ENCODE measurements around the gene CCR8.

CCR8 gene, protein sequence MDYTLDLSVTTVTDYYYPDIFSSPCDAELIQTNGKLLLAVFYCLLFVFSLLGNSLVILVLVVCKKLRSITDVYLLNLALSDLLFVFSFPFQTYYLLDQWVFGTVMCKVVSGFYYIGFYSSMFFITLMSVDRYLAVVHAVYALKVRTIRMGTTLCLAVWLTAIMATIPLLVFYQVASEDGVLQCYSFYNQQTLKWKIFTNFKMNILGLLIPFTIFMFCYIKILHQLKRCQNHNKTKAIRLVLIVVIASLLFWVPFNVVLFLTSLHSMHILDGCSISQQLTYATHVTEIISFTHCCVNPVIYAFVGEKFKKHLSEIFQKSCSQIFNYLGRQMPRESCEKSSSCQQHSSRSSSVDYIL

DNA sequence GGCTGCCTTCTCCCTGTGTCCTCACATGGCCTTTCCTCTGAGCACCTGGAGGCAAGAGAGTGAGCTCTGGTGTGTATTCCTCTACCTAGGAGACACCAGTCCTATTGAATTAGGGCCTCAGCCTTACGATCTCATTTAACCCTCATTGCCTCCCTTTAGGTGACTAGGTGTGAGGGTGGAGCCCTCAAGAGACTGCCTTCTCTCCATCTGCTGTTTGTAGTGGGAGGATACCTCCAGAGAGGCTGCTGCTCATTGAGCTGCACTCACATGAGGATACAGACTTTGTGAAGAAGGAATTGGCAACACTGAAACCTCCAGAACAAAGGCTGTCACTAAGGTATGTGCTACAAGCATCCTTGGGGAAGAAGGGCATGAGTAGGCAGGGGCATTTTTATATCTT is at the start of gene CCR8:
Gene CCR8, plus strand, starts transcription at position 217 of the 400 bp plus-strand sequence. CDS start 2,623 bp downstream, outside the sequence.
- no peak for DNase-seq (ENCODE audit: low read depth)

DNA sequence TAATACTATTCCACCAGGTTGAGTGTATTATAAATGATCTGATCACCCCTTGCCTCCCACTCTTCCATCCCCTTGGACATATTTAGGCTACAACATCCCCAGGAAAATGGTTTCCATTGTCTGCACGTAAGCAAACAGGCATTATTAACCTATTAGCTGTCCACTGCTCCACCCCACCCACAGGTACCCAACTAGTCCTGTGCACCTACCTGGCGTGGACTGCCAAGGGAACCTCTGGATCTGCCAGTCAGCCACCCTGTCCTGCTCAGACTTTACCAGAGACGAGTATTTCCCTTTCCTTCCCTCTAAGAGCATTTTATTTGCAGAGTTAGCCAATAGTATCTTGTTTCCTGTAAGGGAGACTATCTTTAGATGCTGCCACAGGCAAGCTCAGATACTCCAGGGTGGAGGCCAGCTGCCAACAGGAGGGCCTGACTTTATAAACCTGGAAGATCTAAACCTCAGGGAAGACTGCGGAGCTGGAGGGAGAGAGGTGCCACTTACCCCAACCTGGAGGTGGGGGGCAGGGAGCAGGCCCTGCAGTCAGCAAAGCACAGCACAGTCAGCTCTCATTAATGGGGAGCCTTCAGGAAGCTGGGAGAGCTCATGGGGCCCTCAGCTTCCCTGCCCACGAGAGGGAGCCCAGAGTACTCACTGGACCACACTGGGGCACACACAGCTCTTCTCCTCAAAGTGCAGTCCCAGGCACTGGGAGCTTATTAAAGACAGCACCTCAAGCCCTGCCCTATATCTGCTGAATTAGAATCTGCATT is 49.6 kb upstream of the CCR8 start, which contains the start of gene CX3CR1:
Gene CX3CR1, minus strand, starts transcription at position 292 of the 773 bp plus-strand sequence. CDS start 13,527 bp downstream, outside the sequence.
- no peak for DNase-seq (ENCODE audit: low read depth)

DNA sequence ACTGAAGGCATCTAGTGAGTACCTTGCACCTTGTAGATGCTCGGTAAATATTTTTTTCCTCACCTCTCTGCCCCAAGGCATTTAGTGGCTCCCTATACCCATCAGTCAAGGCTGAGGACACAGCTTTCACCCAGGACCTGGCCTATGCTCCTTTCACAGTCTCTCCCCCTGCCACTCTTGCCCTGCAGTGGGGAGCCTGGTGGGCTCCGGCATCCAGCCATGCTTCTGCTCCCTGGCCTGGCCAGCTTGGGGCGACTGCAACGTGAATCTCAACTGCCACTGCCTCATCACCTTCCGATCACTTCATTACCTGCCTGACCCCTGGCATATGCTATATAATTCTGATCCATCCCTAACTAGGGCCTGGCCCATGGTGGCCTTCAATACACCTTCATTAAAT is 48.9 kb upstream of the CCR8 start:
- no peak for DNase-seq (ENCODE audit: low read depth)

DNA sequence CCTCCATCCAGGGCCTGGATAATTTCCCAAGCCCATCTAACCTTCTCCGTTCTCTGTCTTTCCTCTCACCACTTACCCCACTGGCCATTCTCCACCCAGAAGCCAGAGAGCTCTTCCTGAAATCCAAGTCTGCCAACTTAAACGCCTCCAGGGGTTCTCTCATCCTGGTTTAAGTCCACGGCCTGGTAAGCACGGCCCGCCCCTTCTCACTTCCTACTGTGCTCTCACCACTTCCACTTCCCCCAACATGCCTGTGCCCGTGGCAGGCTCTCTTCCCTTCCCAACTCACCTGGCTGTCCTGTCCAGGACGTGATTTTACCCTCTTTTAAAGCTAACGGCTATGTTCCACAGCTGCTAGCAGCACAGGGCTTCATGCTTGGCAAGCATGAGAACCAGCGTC is 48.0 kb upstream of the CCR8 start:
- DNase-seq (ENCODE audit: low read depth): no peak

DNA sequence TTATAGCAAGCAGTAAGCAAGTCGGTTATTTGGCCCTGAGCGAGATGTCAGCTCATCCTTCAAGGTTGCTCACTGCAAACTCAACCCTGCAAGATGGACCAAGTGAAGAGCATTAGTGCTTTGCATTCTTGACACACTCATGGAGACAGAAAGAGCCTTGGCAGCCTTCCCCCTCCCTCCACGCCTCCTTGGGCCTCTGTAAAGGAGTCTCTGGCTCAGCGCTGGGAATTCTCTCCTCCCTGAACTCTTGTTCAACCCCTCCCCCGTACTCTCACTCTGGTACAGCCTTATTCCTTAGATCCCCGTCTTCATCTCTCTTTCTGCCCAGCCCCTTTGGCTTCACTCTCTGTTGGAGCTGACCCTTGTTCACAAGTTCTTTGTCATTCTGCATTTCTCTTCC is 47.5 kb upstream of the CCR8 start:
- no peak for DNase-seq (ENCODE audit: low read depth)

DNA sequence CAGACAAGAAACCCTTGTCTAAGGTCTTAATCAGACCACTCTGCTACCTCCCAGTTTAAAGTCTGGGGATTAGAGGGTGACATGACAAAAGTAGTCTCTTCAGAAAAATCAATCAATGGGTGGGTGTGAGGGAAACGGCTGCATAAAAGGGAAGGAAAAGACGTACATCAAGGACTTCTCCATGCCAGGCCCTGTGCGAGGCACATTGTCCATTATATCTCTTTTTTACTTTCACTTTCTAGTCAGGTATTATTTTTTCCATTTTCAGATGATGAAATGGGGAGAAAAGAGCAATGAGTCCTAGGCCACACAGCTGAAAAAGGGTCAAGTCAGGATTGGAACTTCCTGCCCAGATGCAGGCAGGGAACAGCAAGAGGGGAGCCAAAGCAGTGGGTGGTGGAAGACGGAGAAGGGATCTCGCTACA is 45.0 kb upstream of the CCR8 start:
- no peak for DNase-seq (ENCODE audit: low read depth)

DNA sequence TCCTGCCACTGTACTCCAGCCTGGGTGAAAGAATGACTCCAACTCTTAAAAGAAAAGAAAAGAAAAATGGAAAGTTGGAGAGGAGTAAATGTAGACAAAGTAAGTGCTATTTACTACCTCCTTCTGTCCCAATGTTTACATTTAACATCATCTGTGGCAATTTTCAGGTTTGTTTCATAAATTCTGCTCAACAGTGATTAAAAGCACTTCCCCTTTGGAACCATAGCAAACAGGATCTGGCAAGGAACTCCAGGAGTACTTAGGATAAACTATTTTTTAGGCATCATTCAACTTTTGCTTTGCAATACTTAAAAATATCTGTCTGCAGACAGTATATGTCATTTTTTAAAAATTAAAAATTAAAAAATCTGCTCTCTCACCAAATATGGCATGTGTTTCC is 44.2 kb upstream of the CCR8 start:
- DNase-seq (ENCODE audit: low read depth): no peak

DNA sequence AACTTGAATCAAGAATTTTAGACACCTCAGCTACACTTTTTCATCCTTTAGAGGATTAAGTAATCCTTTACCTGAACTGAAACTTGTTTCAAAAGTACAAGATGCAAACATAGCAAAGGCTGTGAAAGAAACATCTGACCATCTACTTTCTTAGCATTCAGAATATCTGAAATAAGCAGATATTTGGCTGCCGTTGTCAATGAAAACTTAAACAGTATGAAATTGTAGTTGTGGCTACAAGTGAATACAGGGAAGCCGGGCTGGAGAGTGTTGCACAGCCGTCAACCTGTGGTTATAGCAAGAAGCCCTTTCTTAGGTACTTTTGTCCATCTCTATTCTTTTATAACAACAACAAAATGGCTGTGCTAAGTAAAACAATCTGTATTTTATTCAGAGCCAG is 42.7 kb upstream of the CCR8 start:
- DNase-seq (ENCODE audit: low read depth): no peak

DNA sequence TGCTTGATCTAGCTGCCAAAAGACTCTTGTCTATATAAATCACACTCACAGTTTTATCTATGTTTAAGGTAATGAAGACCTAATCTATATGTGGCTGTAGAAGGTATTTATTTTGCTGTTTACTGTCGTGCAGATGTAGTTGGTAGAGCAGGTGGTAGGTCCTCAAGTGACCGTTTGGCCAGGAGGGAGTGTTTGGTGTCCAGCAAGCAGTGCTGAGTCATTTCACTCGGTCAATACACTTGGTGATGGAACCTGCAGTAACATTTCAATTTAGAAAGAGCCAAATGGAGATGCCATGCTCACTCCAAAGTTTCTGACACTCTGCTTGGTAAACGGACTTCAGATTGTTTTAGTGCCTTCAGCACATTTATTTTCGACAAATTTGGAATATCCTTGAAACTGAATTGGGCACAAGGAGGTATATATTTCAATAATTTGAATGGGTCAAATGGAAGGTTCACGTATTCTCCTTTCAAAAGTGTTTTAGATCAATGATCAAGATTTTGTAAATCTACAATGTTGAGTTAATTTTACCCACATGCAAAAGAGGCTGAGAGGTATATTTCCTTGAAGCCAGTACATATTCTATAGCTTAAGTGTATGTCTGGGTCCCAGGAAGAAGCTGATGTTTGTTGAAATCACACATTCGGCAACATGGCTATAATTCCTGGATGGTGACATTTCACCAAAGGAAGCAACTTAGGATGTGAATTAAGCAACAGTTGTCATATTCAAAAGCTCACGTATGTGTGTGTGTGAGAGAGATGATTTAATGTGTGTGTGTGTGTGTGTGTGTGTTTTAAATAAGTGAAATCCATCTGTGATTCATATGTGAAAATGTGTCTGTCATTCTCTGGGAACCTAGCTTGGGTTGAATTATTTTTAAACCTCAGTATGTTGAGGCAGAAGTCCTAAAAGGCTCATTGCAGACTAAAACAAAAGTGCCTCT is 42.0 kb upstream of the CCR8 start:
- DNase-seq (ENCODE audit: low read depth): no peak

DNA sequence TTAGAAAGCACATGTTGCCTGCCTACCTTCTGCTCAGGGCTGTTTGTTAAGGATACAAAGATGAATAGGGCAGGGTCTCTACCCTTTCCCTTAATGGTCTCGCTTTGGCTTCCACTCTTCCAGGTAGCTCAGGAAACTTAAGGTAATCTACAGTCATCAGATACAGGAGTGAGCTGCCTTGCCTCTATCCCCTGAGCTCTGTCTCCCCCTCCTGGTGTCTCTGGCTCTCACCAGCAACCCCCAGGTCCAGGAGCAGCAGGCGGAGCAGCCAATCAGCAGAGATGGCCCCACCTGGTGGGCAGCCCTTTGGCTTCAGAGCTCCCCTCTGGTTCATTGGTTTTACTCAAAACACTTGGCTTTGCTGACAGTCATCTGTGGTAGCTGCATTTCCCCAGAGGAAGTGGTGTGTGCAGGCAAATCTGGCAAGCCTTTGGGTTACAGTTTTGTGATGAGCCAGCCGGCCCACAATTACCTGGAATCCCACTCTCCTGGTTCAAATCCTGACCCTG is 41.2 kb upstream of the CCR8 start:
- DNase-seq (ENCODE audit: low read depth): peak; percentile 61

DNA sequence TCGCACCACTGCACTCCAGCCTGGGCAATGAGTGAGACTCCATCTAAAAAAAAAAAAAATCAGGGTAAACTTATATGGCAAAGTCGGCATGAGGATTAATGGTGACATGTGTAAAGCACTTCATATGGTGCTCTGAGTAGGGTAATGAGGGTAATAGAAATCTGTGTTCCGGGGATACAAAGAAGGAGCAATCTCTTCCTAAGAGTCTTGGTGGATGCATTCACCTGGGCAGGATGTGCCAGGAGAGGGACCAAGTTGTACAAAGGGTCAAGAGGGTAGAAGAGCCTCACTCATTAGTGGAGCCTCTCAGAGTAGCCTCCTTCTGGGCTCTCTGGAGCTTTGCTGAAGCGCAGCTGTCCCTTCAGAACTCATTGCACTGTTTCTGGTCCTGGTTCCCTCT is 40.4 kb upstream of the CCR8 start:
- DNase-seq (ENCODE audit: low read depth): no peak

DNA sequence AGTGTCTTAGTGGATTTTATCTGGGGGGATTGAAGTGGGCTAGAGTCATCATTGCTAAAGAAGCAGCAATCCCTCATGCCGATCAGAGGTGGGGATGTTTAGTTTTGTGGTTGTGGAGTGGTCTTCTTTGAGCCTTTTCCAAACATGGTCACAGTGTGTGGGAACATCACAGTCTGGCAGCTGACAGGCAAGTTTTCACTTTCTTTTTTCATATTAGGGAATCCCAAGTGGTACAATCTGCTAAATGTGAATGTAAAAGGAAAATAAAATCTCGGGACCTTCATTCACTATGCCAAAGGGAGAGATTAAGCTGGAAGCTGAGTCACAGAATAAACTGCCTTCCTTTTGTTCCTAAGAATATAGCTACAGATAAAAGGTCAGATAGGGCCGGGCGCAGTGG is 39.3 kb upstream of the CCR8 start:
- DNase-seq (ENCODE audit: low read depth): no peak

DNA sequence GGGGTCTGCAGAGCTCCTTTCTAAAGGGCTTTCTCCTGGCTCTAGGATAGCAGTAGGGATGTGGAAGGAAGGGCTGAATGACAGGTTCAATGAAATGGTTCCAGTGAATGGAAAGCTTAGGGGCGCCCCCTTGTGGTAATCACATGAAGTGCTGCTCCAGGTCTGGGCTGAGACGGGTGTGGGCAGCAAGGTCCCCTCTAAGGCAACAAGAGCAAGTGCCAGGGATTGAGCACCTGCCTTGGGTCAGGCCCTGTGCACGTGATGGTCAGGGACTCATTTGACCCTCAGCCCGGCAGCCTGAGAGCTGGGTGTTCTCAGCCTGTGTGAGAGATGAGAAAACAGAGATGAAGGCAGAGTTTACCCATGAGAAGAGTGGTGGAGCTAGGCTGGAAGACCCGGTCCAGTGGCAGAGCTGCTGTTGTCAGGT is 37.6 kb upstream of the CCR8 start:
- peak; percentile 71 for DNase-seq (ENCODE audit: low read depth)

DNA sequence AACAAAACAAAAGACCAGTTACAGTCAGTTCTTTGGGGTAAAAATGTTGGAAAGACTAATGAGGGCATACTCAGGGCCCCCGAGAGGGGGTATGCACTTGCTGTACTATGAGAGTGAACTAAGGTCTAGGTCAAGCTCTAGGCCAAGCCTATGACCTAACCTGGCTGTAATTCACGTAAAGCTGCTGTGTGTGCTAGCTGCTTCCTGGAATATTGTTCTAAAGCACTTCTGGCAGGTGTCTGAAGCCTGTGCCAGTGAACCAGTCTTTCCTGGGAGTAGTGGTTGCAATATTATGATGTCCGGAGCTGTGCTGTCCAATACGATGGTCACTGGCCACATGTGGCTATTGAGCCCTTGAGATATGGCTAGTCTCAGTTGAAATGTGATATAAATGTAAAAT is 36.5 kb upstream of the CCR8 start:
- no peak for DNase-seq (ENCODE audit: low read depth)

DNA sequence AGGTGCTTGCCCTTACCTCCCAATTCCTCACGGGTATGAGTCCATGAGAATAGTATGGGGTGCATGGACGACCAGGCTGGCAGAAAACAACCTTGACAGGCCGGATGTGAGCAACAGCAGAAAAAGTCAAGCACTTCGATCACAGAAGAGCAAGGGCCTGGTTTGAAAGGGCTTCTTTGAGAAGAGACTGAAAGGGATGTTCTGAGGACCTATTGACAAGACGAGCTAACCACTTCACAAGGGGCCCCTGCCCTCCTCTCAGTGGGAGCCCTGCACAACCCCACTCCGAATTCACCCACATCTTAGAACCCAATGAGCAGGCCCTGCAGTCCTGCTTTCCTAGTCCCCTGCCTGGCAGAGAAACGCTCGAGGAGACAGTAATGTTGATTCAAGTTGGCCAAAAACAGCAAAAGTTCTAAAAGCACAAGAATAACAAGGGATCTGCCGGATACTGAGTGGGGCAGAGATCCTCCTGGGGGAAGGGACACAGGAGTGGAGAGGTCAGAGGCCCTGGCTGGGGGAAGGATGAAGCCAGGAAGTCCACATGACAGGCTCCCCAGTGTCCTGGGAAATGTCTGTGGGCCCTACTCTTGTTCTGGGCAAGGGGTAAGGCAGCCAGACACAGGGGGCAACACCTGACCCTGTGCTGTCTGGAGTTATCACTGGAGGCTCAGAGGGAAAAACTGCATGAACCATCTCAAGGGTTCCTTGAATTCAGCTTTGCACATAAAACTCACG is 34.9 kb upstream of the CCR8 start:
- DNase-seq (ENCODE audit: low read depth): no peak

DNA sequence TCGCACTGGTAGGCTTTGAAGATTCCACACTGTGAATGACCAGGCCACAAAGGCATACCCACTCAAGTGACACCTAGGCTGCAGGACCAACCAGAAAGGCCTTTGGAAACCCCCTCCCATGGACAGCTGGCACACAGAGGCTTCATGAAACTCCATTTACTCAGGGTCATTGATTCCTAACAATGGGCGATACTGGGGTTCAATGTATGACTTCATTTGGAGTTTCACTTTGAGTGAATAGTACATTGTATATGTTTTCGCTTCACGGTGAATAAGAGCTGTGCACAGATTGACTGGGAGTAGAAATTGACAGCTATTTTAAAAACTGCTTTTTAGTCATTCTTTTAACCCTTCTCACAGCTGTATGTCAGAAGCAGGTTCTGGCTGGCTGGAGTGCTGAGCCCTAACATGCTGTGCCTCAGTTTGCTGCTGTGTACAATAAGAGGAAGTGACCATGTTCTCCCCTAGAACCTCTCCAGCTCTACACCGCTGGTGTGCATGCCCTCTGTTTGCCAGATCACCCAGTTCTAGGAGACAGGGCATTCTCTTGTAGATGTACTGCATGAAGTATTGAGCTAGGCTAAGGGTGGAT is 34.2 kb upstream of the CCR8 start:
- DNase-seq (ENCODE audit: low read depth): no peak

DNA sequence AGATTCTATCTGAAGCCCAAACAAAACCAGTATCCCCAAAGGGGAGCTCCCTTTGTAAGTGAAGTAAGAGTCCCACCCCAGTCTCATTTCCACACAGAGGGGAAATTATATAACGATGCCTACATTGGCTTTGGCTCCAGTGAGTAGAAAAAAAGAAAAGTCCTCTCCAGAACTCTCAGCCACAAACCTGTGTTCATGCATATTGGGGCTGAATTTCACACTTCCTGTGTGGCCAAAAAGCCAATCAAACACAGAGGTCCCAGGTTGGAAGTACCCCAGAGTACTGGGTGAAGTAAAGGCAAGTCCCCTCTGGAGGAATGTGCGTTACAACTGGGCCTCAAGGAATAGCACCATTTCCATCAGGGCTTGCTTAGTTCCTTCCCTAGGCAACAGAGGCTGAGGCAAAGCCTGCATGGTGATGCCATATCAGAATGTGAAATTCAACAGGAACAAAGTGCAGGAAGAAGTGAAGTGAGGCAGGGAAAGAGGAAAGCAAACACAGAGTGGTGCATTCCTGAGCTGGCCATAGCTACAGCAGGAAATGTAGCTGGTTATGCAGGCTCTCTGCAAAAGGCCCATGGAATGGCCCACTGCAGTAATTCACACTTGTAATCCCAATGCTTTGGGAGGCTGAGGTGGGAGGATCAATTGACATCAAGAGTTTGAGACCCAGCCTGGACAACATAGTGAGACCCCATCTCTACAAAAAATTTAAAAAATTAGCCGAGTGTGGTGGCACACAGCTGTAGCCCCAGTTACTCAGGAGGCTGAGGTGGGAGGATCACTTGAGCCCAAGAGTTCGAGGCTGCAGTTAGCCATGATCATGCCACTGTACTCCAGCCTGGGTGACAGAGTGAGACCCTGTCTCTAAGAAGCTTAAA is 33.1 kb upstream of the CCR8 start:
- no peak for DNase-seq (ENCODE audit: low read depth)

DNA sequence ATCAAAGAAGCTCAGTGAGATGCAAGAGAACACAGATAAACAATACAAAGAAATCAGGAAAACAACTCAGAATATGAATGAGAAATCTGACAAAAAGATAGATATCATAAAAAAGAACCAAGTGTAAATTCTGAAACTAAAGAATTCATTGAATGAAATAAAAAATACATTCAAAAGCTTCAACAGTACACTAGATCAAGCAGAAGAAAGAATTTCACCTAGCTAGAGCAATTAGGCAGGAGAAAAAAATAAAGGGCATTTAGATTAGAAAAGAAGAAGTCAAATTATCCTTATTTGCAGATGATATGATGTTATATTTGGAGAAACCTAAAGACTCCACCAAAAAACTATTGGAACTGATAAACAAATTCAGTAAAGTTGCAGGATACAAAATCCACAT is 30.2 kb upstream of the CCR8 start:
- no peak for DNase-seq (ENCODE audit: low read depth)

DNA sequence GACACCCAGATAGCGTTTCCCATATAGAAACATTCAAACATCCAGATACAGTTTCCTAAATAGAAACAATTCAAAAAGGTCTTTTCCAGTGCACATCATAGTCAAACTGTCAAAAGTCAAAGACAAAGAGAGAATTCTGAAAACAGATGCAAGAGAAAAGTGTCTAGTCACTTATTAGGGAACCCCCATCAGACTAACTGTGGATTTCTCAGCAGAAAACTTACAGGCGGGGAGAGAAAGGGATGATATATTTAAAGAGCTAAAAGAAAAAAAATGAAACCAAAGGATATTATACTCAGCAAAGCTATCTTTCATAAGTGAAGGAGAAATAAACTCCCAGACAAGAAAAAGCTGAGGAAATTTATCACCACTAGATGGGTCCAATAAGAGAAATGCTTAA is 27.3 kb upstream of the CCR8 start:
- DNase-seq (ENCODE audit: low read depth): no peak

DNA sequence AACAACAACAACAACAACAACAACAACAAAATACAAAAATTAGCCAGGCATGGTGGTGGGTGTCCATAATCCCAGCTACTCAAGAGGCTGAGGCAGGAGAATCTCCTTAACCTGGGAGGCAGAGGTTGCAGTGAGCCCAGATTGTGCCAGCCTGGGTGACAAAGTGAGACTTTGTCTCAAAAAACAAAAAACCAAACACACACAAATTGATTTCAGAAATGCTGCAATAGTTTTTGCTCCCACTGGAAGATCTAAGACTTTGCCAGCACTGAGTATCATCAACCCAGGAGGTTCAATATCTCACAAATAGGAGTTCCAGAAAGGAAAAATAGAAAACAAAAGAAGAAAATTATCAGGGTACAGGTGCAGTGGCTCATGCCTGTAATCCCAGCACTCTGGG is 16.2 kb upstream of the CCR8 start:
- DNase-seq (ENCODE audit: low read depth): no peak
